Activated CD4-positive, CD25-positive, alpha-beta regulatory T cell treated with anti-CD3 and anti-CD28 coated beads, Interleukin-2, amount 50 U/mL, for 24 hours (primary cell): ENCODE results near the gene MYRFL.
"Not testable (repeated sequence)": the region's sequence is repeated elsewhere in the genome, so short reads cannot be mapped to it uniquely, and the experiment has no call there.

Source experiments
- ATAC-seq, 2 donors: fragments of 150-1000 bp; cut with Tn5 transposase; one replicate each; pipeline ENCODE4 v1.10.0; 2021; ENCODE audit warnings: mild to moderate bottlenecking in 1 of 2, moderate library complexity in 1 of 2

MYRFL gene

GRCh38 chr12:69994086-69994485 lies 169.1 kb downstream of the MYRFL start:
- ATAC-seq, result not testable (repeated sequence)

DNA sequence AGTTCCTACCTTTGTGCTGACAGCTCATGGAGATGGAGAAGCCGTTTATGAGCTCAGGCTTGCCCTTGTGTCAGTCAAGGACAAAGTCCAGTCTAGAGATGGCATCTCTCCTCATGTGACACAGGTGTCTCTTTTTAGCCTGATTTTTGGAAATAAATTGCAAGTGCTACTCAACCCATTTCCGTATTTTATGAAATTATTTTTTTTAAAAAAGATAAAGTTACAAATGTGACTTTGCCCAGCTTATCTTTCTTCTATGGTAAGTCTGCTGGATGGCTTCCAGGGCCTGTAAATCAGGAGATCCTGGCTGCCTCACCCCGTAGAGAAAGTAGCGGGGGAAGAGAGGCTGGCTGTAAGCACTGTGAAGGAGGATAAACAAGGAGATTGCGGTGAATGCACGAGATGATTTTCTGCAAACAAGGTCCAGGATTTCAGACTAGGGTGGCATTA lies 169.7 kb downstream of the MYRFL start:
- ATAC-seq, result no peak

- no peak for ATAC-seq
Observed at GRCh38 chr12:69996241-69996640, 171.2 kb downstream of the MYRFL start.

DNA sequence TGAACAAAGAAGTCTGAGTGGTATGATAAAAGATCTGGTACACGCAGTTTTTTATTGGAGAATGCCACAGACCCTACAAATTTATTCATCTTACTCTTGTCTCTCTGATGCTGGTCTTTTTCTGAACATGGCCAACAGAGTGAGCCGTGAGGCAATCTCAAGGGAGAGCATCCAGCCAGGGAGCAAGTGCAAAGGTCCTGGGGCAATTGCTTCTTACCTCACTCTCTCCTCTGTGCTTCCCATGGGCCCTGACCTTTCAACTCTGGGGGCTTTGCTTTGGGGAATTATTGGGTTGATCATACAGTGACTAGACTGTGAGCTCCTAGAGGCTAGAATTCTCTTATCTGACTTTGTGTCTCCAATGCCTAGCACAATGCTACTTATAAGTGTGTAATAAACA lies 171.7 kb downstream of the MYRFL start:
- no peak for ATAC-seq

- ATAC-seq, result no peak
Observed at GRCh38 chr12:69998011-69998410, 173.0 kb downstream of the MYRFL start.

DNA sequence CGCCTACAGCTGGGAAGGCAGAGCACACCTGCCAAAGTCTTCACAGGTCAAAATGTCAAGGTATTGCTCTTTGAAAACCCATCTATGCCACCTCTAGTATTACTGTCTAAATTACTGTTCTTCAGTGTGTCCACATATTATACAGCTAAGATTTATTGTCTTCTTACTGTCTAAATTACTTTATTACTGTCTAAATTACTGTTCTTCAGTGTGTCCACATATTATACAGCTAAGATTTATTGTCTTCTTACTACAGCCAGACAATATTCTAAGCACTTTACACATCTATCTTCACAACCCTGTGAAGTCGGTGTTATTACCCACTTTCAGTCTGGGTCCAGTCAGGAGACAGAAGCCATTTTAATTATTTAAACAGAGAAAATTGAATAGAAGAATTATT lies 173.9 kb downstream of the MYRFL start:
- no peak for ATAC-seq

- ATAC-seq, result no peak
Observed at GRCh38 chr12:69999561-69999960, 174.5 kb downstream of the MYRFL start.

- ATAC-seq, result no peak
Observed at GRCh38 chr12:70002097-70002911, 177.3 kb downstream of the MYRFL start.

DNA sequence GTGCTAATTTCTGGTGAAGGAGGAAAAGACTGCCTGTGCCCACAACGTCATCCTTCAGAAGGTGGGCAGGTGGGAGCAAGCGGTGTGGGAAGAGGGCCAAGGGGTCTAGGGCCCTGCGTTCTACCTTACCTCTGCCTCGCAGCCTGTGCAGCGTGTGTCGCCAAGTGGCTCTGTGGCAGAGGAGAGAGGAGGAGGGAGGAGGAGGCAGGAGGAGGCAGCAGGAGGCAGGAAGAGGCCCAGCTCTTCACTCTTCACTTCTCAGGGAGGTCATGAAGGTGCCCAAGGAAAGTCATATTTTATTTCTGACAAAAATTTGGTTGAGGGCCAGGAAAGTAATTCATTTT lies 177.9 kb downstream of the MYRFL start:
- ATAC-seq, result no peak

DNA sequence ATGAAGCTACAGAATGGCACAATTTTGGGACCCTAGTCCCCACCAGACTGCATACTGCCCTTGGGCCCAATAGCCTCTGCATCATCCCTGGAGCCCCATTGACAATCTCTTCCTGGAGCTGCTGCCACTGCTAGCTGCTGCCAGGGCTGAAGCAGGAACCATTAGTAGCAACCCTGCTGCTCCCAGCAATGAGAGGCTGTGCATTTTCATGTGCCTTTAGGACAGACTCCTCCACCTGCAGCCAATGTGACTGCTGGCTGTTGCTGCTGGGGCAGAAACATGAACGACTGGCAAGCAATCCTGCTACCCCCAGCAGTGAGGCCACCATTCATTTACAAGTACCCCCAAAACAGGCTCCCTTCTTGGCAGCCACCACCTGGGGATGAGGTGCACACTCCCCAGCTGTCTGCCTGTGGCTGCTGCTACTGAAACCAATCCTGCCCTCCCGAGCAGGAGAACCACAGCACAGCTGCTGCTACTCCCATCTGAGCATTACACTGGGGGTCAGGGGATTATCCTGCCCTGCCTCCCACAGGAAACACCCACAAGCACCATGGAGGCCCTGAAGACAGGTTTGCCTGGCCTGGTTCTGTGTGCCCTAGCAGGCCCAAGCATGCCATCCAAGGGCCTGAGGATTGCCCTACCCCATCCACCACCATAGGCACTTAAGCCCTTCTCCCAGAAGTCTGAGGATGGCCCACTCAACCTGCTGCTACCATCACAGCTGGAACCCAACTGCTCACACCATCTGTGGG lies 181.0 kb downstream of the MYRFL start:
- ATAC-seq, result no peak

- no peak for ATAC-seq
Observed at GRCh38 chr12:70006619-70006973, 181.6 kb downstream of the MYRFL start.

DNA sequence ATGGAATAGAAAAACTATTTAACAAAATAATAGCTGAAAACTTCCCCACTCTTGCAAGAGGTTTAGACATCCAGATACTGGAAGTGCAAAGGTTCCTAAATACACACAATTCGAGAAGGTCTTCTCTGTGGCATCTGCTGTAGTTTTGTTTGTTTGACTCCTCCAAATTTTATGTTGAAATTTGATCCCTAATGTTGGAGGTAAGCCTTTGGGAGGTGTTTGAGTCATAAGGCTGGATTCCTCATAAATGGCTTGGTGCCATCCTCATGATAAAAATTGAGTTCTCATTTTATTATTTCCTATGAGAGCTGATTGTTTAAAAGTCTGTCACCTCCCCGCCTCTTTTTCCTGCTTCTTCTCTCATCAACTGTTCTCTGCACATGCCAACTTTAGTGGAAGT lies 182.7 kb downstream of the MYRFL start:
- ATAC-seq, result no peak
